Keratinocyte (primary cell): ENCODE data around the gene ATP11A.

Experiments used
- EZH2 ChIP-seq: IDR thresholded peaks from one replicate; pipeline ENCODE4 v1.6.1; 2012; ENCODE audit warnings: inconsistent platforms, mild to moderate bottlenecking, low read length, moderate library complexity
- TF ChIP-seq, protein P1 (sequence below), 3 experiments: IDR thresholded peaks in 1 of 3; conservative IDR thresholded peaks in 1 of 3; optimal IDR thresholded peaks in 1 of 3; 2 replicates in 2 of 3; 3 replicates in 1 of 3; pipeline versions ENCODE3 to v1.5.1; 2011; ENCODE audit warnings: low read length in 3 of 3, mild to moderate bottlenecking in 3 of 3, moderate library complexity in 2 of 3, control low read depth in 1 of 3, inconsistent platforms in 1 of 3; ENCODE audit not compliant: insufficient read depth in 2 of 3; ENCODE audit errors: extremely low read depth in 1 of 3

DNA sequence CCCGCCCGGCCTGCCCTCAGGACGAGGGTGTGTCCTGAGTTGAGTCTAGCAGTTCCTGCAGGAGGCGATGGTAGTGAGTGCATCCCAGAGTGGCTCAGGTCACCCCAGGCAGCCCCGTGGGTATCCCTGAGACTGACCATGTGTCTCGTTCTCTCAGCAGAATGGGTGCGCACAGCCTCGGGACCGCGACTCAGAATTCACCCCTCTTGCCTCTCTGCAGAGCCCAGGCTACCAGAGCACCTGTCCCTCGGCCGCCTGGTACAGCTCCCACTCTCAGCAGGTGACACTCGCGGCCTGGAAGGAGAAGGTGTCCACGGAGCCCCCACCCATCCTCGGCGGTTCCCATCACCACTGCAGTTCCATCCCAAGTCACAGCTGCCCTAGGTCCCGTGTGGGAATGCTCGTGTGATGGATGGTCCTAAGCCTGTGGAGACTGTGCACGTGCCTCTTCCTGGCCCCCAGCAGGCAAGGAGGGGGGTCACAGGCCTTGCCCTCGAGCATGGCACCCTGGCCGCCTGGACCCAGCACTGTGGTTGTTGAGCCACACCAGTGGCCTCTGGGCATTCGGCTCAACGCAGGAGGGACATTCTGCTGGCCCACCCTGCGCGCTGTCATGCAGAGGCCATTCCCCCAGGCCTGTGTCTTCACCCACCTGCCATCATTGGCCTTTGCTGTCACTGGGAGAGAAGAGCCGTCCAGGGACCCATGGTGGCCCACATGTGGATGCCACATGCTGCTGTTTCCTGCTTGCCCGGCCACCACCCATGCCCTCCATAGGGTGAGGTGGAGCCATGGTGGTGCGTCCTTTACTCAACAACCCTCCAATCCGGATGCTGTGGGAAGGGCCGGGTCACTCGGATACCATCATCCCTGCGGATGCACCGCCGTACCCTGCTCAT lies 192.1 kb downstream of the ATP11A start:
- TF ChIP-seq, protein P1, sequence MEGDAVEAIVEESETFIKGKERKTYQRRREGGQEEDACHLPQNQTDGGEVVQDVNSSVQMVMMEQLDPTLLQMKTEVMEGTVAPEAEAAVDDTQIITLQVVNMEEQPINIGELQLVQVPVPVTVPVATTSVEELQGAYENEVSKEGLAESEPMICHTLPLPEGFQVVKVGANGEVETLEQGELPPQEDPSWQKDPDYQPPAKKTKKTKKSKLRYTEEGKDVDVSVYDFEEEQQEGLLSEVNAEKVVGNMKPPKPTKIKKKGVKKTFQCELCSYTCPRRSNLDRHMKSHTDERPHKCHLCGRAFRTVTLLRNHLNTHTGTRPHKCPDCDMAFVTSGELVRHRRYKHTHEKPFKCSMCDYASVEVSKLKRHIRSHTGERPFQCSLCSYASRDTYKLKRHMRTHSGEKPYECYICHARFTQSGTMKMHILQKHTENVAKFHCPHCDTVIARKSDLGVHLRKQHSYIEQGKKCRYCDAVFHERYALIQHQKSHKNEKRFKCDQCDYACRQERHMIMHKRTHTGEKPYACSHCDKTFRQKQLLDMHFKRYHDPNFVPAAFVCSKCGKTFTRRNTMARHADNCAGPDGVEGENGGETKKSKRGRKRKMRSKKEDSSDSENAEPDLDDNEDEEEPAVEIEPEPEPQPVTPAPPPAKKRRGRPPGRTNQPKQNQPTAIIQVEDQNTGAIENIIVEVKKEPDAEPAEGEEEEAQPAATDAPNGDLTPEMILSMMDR (optimal IDR thresholded peaks at IDR 0.05 in 1 of 3, IDR thresholded peaks at IDR 0.05 in 1 of 3, conservative IDR thresholded peaks at IDR 0.05 in 1 of 3; ENCODE audit: extremely low read depth in 1 of 3, insufficient read depth in 2 of 3, low read length in 3 of 3), result no peak
- TF ChIP-seq EZH2, result no peak
